SK-N-SH treated with all-trans-retinoic acid at 6 μM for 48 hours (cell line): ENCODE measurements around the gene INSR.

Source experiments
- ATAC-seq: fragments of 200-7000 bp; cut with Tn5 transposase; 3 replicates; pipeline ENCODE4 v1.9.1; 2020; ENCODE audit warnings: mild to moderate bottlenecking, moderate library complexity
- ARNTL ChIP-seq: fragments of 450-650 bp; formaldehyde crosslinking; IDR thresholded peaks from 2 replicates; pipeline ENCODE4 v1.5.0; 2020; ENCODE audit warnings: low read depth, mild to moderate bottlenecking, moderate library complexity, borderline replicate concordance
- BACH2 ChIP-seq: fragments of 250-450 bp; sonication (Bioruptor Pico); IDR thresholded peaks from 2 replicates; pipeline ENCODE4 v1.9.0; 2021; ENCODE audit warnings: mild to moderate bottlenecking, borderline replicate concordance
- CSDC2 ChIP-seq: fragments of 250-450 bp; sonication (Bioruptor Pico); IDR thresholded peaks from 2 replicates; pipeline ENCODE4 v1.5.0; 2020; ENCODE audit warnings: mild to moderate bottlenecking, moderate library complexity
- CSRNP3 ChIP-seq: fragments of 250-450 bp; sonication (Bioruptor Pico); IDR thresholded peaks from 2 replicates; pipeline ENCODE4 v1.5.1; 2021; ENCODE audit warnings: mild to moderate bottlenecking, moderate library complexity
- ESRRG ChIP-seq: fragments of 250-450 bp; sonication (Bioruptor Pico); IDR thresholded peaks from 2 replicates; pipeline ENCODE4 v1.6.1; 2021; ENCODE audit warnings: mild to moderate bottlenecking
- GLIS3 ChIP-seq: fragments of 250-450 bp; sonication (Bioruptor Pico); IDR thresholded peaks from 2 replicates; pipeline ENCODE4 v1.5.0; 2020; ENCODE audit warnings: mild to moderate bottlenecking, moderate library complexity
- ISL1 ChIP-seq: fragments of 250-450 bp; sonication (Bioruptor Pico); IDR thresholded peaks from 2 replicates; pipeline ENCODE4 v2.1.2; 2022; ENCODE audit warnings: mild to moderate bottlenecking, moderate library complexity
- PPARA ChIP-seq: fragments of 250-450 bp; sonication (Bioruptor Pico); IDR thresholded peaks from 2 replicates; pipeline ENCODE4 v1.5.0; 2020; ENCODE audit warnings: mild to moderate bottlenecking, borderline replicate concordance
- RARB ChIP-seq: fragments of 250-450 bp; sonication (Bioruptor Pico); IDR thresholded peaks from 2 replicates; pipeline ENCODE4 v1.8.0; 2021; ENCODE audit warnings: mild to moderate bottlenecking, moderate library complexity
- SNAI2 ChIP-seq: fragments of 250-450 bp; sonication (Bioruptor Pico); IDR thresholded peaks from 2 replicates; pipeline ENCODE4 v1.5.0; 2020; ENCODE audit warnings: mild to moderate bottlenecking, moderate library complexity
- TOX ChIP-seq: fragments of 250-450 bp; sonication (Bioruptor Pico); IDR thresholded peaks from 2 replicates; pipeline ENCODE4 v1.8.0; 2021; ENCODE audit warnings: mild to moderate bottlenecking, moderate library complexity, borderline replicate concordance
- ZC3H10 ChIP-seq: fragments of 250-450 bp; sonication (Bioruptor Pico); IDR thresholded peaks from 2 replicates; pipeline ENCODE4 v1.5.1; 2021; ENCODE audit warnings: mild to moderate bottlenecking, moderate library complexity
- ZFP3 ChIP-seq: fragments of 250-450 bp; sonication (Bioruptor Pico); IDR thresholded peaks from 2 replicates; pipeline ENCODE4 v1.5.0; 2020; ENCODE audit warnings: mild to moderate bottlenecking, moderate library complexity
- ZFP30 ChIP-seq: fragments of 450-650 bp; formaldehyde crosslinking; IDR thresholded peaks from 2 replicates; pipeline ENCODE4 v1.5.0; 2022; ENCODE audit warnings: mild to moderate bottlenecking, moderate library complexity
- ZNF70 ChIP-seq: fragments of 450-650 bp; formaldehyde crosslinking; IDR thresholded peaks from 2 replicates; pipeline ENCODE4 v1.5.0; 2020; ENCODE audit warnings: mild to moderate bottlenecking, moderate library complexity
- TF ChIP-seq, protein P1 (sequence below): fragments of 250-450 bp; sonication (Bioruptor Pico); IDR thresholded peaks from 2 replicates; pipeline ENCODE4 v1.5.0; 2020; ENCODE audit warnings: mild to moderate bottlenecking, moderate library complexity
- TF ChIP-seq, protein P2 (sequence below): fragments of 250-450 bp; sonication (Bioruptor Pico); IDR thresholded peaks from 2 replicates; pipeline ENCODE4 v1.5.1; 2020; ENCODE audit warnings: low read depth, mild to moderate bottlenecking, moderate library complexity

INSR gene

DNA sequence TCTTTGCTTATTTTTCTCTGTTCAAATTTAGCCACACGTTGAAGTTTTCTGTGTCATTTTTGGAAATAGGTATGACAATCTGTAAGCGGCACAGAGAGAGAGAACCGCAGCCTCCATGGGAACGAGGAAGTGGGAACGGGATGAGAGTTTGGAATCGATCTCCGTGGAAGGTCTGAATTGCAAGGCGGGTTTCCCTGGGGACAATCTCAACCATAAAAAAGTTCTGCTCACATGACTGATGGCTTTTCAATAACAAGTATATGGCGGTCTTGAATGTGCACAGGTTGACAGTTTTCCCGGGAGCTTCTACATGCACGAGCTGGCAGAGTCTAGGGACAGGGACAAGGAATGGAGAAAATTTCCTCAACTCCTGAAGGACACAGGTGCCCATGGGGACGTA is 90.9 kb downstream of the INSR start:
- TF ChIP-seq RARB (no peak), GLIS3 (no peak), TOX (CRISPR knock-in tag) (no peak), CSRNP3 (CRISPR knock-in tag) (no peak), CSDC2 (CRISPR knock-in tag) (no peak)
- TF ChIP-seq, protein P1, sequence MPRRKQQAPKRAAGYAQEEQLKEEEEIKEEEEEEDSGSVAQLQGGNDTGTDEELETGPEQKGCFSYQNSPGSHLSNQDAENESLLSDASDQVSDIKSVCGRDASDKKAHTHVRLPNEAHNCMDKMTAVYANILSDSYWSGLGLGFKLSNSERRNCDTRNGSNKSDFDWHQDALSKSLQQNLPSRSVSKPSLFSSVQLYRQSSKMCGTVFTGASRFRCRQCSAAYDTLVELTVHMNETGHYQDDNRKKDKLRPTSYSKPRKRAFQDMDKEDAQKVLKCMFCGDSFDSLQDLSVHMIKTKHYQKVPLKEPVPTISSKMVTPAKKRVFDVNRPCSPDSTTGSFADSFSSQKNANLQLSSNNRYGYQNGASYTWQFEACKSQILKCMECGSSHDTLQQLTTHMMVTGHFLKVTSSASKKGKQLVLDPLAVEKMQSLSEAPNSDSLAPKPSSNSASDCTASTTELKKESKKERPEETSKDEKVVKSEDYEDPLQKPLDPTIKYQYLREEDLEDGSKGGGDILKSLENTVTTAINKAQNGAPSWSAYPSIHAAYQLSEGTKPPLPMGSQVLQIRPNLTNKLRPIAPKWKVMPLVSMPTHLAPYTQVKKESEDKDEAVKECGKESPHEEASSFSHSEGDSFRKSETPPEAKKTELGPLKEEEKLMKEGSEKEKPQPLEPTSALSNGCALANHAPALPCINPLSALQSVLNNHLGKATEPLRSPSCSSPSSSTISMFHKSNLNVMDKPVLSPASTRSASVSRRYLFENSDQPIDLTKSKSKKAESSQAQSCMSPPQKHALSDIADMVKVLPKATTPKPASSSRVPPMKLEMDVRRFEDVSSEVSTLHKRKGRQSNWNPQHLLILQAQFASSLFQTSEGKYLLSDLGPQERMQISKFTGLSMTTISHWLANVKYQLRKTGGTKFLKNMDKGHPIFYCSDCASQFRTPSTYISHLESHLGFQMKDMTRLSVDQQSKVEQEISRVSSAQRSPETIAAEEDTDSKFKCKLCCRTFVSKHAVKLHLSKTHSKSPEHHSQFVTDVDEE (CRISPR knock-in tag): no peak
- TF ChIP-seq, all 23 proteins: peak for 0

GRCh38 chr19:7202888-7203287 is 91.3 kb downstream of the INSR start:
- TF ChIP-seq, protein P1 (CRISPR knock-in tag): no peak
- TF ChIP-seq PPARA (CRISPR knock-in tag) (no peak), ISL1 (no peak), RARB (no peak), ZFP30 (no peak)
- TF ChIP-seq, protein P2, sequence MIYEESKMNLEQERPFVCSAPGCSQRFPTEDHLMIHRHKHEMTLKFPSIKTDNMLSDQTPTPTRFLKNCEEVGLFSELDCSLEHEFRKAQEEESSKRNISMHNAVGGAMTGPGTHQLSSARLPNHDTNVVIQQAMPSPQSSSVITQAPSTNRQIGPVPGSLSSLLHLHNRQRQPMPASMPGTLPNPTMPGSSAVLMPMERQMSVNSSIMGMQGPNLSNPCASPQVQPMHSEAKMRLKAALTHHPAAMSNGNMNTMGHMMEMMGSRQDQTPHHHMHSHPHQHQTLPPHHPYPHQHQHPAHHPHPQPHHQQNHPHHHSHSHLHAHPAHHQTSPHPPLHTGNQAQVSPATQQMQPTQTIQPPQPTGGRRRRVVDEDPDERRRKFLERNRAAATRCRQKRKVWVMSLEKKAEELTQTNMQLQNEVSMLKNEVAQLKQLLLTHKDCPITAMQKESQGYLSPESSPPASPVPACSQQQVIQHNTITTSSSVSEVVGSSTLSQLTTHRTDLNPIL (CRISPR knock-in tag): no peak
- no peak for ATAC-seq

More for the DNA sequence above, 90.9 kb downstream of the INSR start:
- no peak for ATAC-seq

DNA sequence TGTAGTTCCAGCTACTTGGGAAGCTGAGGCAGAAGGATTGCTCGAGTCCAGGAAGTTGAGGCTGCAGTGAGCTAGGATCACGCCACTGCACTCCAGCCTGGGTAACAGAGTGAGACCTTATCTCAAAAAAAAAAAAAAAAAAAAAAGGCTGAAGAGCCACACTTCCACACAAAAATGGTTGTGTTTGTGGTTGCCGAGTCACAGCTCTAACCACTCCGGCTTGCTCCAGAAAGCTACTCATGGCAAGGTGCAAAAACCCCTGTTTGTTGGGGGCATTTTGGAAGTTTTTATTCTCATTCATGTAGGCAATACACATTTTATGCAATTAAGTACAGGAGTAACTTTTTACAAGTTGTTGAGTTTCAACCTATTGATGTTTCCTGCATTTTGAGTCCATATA is 93.5 kb downstream of the INSR start:
- no peak for ATAC-seq
- no peak for TF ChIP-seq GLIS3
- TF ChIP-seq ZNF70 (CRISPR knock-in tag): no peak
- no peak for TF ChIP-seq RARB
- no peak for TF ChIP-seq ZC3H10 (CRISPR knock-in tag)
- no peak for TF ChIP-seq BACH2
- TF ChIP-seq ZFP3 (CRISPR knock-in tag): no peak
- TF ChIP-seq ISL1: no peak
- TF ChIP-seq SNAI2 (CRISPR knock-in tag): no peak
- TF ChIP-seq ZFP30: no peak
- TF ChIP-seq PPARA (CRISPR knock-in tag): no peak
- TF ChIP-seq CSRNP3 (CRISPR knock-in tag): no peak
- TF ChIP-seq ARNTL (CRISPR knock-in tag): no peak

- ATAC-seq: no peak
- TF ChIP-seq PPARA (CRISPR knock-in tag): no peak
- no peak for TF ChIP-seq RARB
- TF ChIP-seq ESRRG (CRISPR knock-in tag): no peak
- no peak for TF ChIP-seq TOX (CRISPR knock-in tag)
Observed at GRCh38 chr19:7199613-7200533, 94.3 kb downstream of the INSR start.
